ENCODE measurements around the gene EBF3.
A peak's percentile ranks its signal among the peaks of the same experiment; 100 is the strongest.

EBF3 gene

GRCh38 chr10:129849452-129849750 lies 114.7 kb downstream of the EBF3 start:
- no peak for DNase-seq

DNA sequence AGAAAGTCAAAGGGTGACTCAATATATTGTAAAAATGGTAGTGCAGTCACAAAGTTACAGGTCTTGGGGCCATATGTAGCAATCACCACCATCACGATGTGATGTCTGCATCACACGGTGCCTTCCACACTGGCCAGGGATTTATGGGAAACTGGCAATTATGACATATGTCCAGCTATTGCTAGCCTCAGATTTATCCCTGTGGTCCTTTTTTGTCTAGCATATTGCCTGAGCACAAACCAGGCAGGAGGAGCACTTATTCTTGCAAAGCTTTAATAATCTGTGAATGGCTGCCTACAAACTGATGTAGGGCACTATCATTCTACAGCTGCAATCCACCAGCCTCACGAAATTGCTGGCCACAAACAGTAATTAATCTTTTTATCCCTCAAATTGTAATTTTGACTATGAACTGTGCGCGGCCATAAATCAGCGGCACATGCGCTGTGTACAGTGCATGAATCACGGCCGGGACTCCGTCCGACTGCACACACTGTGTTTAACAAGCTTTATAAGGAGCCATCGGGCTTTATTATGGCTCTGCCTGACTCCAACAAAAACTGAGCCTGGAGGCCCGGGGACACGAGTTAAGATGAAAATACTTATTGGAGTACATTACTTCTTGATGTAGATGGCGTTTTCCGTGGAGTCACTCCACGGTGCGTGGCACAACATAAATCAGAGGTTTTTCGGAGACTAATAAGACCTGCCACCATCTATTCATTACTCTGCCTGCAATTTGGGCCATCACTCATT lies 115.2 kb downstream of the EBF3 start:
- DNase-seq = no peak

DNA sequence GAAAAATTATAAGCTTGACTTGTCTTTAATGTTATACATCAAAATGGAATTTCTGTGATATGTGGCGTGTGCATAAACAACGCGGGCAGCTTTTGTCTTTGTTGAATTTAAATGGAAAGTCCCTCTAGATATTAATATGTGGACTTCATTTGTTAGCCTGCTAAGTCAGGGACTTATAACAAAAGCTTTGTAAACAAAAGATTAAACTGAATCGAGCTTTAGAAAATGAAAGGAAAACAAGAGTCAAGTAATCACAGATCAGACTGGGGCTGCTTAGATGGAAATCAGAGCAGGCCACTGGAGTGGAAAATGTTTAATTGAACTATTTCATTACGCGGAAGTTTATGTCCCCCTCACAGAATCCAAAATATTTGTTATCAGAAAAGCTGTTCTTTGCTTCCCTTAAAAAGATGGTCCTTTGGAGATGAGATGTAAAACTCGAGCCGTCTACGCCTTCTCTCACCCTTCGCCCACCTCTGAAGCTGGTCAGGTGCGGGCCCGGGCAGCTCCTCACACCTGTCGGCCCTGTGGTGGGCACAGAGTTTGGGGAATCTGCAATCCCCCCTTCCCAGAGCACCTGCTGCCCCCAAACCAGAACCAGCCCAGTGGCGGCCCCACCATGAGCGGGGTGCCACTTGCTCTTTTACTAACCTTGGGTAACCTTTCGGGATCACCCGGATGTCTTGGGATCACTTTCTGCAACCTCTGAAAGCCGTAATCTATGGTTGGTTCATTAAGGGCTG lies 116.2 kb downstream of the EBF3 start:
- no peak for DNase-seq

DNA sequence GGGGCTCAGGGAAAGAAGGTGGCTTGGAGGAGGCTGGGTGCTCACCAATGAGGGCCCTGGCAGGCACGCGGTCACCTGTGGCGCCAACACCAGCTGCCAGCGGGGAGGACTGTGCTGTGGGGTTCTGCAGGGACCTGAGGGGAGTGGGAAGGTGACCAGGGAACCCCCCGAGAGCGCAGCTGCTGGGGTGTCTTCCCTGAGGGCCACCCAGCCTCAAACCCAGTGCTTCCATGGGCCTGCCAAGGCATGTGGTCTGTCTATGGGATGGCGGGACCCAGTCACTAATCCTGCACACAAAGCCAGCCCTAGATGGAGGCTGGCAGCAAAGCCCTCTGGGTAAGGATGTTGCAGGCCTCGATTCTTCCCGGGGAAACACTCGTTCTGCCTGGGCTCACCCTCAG lies 117.1 kb downstream of the EBF3 start:
- DNase-seq = no peak

- peak; percentile 33 to 39 for DNase-seq
Measured at GRCh38 chr10:129845111-129845753, 118.8 kb downstream of the EBF3 start.

DNA sequence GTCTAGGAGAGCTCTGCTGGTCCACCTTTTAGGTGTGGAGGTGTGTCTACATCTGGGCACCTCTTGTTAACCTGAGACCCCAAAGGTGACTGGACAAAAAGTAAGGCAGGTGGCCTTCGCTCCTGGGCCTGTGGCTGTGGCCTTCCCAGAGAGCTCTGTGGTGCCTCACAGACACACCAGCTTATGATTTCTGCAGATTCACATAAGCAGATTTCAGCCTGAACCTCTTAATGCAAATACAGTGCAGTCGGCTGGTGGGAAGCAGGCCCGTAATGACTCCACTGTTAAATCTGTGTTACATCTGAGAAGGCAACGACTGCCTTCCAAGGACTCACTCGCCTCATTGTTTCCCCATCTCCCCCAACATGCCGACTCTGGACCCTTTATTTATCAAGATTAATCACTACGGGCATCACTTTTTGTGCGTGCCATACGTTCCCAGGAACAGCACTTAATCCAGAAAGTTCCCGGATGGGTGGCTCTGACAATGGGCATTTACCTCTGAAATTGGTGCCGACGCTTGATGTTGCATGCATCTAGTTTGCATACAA lies 119.8 kb downstream of the EBF3 start:
- DNase-seq = peak; percentile 23 to 53

DNA sequence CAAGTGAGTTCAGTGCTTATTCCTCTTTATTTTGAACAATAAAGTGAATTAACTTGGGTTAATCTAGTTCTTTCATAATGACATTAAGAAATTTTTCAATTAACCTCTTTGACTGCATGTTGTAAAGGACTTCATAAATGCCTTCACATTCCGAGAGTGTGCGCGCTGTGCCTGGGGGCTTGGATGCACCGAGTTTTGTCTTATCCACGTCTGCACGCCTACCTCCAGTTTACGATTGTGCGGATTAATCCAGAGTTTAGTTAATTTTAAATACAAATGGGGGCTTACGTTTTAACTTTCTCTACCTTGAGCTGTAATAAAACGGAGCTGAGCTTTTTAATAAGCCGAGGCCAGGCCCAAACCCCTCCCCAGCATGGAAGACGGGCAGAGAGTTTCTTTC lies 120.4 kb downstream of the EBF3 start:
- DNase-seq = no peak

- DNase-seq = no peak
Measured at GRCh38 chr10:129843131-129843541, 120.9 kb downstream of the EBF3 start.

DNA sequence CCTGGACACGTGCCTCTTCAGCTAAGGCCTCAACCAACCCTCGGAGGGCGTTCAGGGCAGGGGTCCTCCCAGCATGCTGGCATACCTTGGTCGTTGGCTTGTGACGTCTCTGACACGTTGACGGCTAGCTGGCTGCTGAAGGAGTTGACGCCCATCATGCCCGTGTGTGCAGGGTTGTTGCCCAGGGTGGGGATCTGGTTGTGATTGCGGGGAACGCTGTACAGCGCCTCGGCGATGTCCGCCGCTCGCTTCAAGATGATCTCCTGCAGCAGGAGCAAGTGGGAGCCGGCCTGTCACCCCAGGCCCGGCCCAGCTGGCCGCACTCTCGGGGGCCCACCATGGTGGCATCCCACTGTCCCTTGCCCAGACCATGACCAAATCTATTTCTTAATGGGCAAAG lies 122.0 kb downstream of the EBF3 start:
- no peak for DNase-seq

DNA sequence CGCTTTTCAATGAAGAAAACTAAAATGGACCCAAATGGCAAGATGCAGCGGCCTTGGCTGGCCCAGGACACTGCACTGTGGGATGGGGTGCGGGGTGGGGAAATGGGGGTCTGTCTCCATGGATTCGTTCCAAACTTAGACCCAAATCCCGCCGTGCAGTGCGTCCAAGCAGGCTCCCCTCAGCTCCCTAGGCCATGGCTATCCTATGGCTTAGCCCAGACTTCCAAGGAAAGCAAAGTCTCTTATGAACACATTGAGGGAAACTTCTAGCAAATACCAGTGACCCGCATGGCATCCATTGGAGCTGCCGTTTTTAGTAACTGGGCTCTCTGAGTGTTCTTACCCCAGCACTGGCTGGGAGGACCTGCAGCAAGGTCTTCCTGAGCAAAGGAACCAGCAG lies 122.5 kb downstream of the EBF3 start:
- no peak for DNase-seq

DNA sequence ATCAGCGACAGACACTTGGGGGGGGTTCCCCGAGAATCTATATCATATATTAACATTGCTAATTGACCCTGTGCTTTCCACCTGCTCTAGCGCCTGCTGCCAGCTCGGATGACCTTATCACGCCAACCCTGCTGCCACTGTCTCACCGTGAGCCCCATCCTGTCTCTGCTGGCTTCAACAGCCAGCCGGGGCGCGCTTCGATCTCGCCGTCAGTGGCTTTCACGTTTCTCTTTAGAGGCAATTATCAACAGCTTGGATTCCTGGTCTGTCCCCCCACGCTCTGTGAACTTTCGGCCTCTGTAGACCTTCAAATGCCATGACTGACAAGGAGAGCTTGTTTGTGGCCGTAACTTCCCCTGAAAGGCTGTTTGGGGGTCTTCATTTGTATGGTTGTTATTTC lies 123.0 kb downstream of the EBF3 start:
- DNase-seq = no peak

DNA sequence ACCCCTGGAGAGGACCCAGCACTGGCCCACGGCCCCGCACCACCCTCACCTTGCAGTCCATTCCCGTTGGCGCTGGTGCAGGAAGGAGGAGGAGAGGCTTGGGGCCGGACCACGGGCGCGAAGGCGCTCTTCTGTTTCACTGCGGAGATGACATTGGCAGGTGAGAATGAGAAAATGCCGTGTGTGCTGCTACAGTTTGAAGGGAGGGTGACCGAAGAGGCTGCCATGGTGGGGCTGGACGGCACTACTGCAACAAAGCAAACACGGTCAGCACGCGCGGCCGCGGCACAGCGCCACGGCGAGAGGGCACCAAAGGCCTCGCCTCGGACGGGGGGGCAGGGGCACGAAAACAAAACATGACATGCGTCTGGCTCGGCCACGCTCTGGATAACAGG lies 123.9 kb downstream of the EBF3 start:
- no peak for DNase-seq

DNA sequence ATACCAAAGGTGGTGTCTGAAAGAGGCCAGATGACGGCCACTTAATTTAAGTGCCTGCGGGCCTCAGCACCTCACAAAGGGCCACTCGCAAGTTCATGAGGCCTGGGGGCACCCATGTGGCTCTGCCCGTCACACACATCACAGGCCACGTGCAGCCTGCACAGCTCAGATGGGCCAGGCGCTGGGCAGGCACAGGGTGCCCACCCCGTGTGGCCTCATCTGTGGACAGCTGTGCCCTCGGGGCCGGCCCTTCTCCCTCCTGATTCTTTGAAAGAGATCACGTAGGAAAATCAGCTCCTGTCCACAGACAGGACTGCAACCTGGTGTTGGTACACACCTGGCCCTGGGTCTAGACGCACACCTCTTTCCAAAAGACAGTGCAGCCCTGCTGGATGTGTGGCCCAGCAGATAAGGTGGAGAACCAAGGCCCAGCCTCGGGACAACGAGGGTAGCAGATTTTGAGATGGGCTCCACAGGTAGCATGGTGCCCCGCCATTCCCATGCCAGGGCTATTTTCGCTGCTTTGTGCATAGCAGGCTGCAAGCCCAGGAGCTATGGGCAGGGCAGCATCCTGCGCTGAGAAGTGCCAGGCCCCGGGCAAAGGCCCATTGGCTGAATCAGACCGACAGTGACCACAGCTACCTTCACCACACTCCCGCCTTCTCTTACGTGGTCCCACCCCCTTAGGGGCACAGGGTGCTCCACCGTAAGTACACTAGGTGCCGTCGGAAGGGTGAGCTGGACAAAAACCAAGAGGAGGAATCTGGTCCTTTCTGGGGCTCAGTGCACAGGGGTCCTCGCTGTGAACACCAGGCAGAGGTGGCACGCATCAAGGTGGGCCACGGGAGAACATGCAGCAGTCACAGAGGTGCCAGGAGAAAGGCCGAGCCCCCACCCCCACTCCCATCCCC lies 124.5 kb downstream of the EBF3 start:
- no peak for DNase-seq

- no peak for DNase-seq
Measured at GRCh38 chr10:129838794-129839193, 125.3 kb downstream of the EBF3 start.

- no peak for DNase-seq
Measured at GRCh38 chr10:129837909-129838582, 126.0 kb downstream of the EBF3 start.

- no peak for DNase-seq
Measured at GRCh38 chr10:129836253-129836652, 127.8 kb downstream of the EBF3 start.

- DNase-seq = no peak
Measured at GRCh38 chr10:129833994-129834739, 129.9 kb downstream of the EBF3 start.

GRCh38 chr10:129833468-129833950 lies 130.6 kb downstream of the EBF3 start:
- no peak for DNase-seq

GRCh38 chr10:129832573-129833467 lies 131.3 kb downstream of the EBF3 start:
- DNase-seq = no peak

DNA sequence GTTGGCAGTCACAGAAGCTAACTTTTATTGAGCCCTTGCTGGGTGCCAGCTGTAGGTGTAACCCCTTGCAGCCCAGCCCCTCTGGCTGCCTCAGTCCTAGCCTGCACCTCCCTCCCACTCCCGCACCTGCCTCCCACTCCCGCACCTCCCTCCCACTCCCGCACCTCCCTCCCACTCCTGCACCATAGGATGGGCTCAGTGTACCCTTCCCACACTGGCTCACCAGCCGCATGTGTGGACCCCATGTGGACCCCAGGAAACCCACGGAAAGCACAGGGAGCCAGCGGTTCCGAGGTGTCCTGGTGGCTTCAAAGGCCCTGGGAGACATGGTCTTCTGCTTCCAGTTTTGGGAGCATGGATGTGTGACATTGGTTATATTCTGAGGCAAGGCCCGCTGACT lies 132.9 kb downstream of the EBF3 start:
- no peak for DNase-seq
